Colonic mucosa (tissue), 4 donors: ENCODE measurements around the gene CPNE6. TPM values are rescaled to one million over a fixed set of nuclear protein-coding genes. Genes with fewer than 3 reads are reported as not detected.

ENCODE experiments used
- DNase-seq: peaks from one replicate; pipeline ENCODE4 v3.0.0-alpha.2; 2020
- H3K27ac ChIP-seq: fragments of 200-600 bp; one replicate; pipeline ENCODE4 v1.8.0; 2021
- H3K27me3 ChIP-seq: fragments of 200-600 bp; one replicate; pipeline ENCODE4 v1.8.0; 2021
- H3K36me3 ChIP-seq: fragments of 200-600 bp; one replicate; pipeline ENCODE4 v1.8.0; 2021
- H3K4me1 ChIP-seq: fragments of 200-600 bp; one replicate; pipeline ENCODE4 v1.8.0; 2021; ENCODE audit warnings: mild to moderate bottlenecking
- H3K4me3 ChIP-seq: fragments of 200-600 bp; one replicate; pipeline ENCODE4 v1.8.0; 2021
- H3K9ac ChIP-seq, 2 donors: one replicate each; pipeline ENCODE4 v1.7.0; 2013; ENCODE audit warnings: control low read depth in 2 of 2, low read depth in 2 of 2, low read length in 2 of 2
- H3K9me3 ChIP-seq: fragments of 200-600 bp; one replicate; pipeline ENCODE4 v1.8.0; 2021
- intact Hi-C: fragments of 100-400 bp; cut with DNase I; formaldehyde crosslinking; loops from one replicate; pipeline ENCODE4 v1.14.1; 2022
- total RNA-seq, 2 donors: library from RNA; stranded (reverse); fragmentation: NEBNext Ultra II Directional in 1 of 2; extraction: Animal tissue kit (Norgen Biotek cat#: 25700) in 1 of 2; gene quantifications; one replicate each; pipeline ENCODE4 v1.2.1, GENCODE V29; 2021
- TF ChIP-seq, protein P1 (sequence below): fragments of 200-600 bp; IDR thresholded peaks from one replicate; pipeline ENCODE4 v1.8.0; 2022; ENCODE audit warnings: antibody characterized with exemption, mild to moderate bottlenecking
- donor health status: healthy.
- donor health status: DM: no; HTN: no; CAD: no.
- donor health status: DM: no; HTN: no; CAD: no.

The CPNE6 gene
- total RNA-seq, 2 donors from 2014 or later, result 0.45 TPM; not detected in 1

- H3K27ac ChIP-seq, result no peak overlapping the region
- TF ChIP-seq, protein P1, sequence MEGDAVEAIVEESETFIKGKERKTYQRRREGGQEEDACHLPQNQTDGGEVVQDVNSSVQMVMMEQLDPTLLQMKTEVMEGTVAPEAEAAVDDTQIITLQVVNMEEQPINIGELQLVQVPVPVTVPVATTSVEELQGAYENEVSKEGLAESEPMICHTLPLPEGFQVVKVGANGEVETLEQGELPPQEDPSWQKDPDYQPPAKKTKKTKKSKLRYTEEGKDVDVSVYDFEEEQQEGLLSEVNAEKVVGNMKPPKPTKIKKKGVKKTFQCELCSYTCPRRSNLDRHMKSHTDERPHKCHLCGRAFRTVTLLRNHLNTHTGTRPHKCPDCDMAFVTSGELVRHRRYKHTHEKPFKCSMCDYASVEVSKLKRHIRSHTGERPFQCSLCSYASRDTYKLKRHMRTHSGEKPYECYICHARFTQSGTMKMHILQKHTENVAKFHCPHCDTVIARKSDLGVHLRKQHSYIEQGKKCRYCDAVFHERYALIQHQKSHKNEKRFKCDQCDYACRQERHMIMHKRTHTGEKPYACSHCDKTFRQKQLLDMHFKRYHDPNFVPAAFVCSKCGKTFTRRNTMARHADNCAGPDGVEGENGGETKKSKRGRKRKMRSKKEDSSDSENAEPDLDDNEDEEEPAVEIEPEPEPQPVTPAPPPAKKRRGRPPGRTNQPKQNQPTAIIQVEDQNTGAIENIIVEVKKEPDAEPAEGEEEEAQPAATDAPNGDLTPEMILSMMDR, result no peak
- peaks cover 17% of the 10 kb centered on the region for H3K36me3 ChIP-seq
- H3K4me1 ChIP-seq, result no peaks in the 10 kb centered on the region
- H3K27me3 ChIP-seq, result no peaks in the 10 kb centered on the region
- no peak overlapping the region for H3K4me3 ChIP-seq
- no peak overlapping the region for H3K9ac ChIP-seq
- intact Hi-C loops, result no loop called here
- no peak for DNase-seq
- no peaks in the 10 kb centered on the region for H3K9me3 ChIP-seq
Observed at GRCh38 chr14:24122898-24123297, 51.5 kb downstream of the CPNE6 start.

GRCh38 chr14:24123424-24124417 is 52.4 kb downstream of the CPNE6 start:
- Histone ChIP-seq H3K9ac (no peak overlapping the region), H3K4me3 (no peak overlapping the region), H3K9me3 (no peaks in the 10 kb centered on the region), H3K27ac (no peak overlapping the region), H3K27me3 (no peaks in the 10 kb centered on the region), H3K4me1 (no peaks in the 10 kb centered on the region), H3K36me3 (peaks cover 11% of the 10 kb centered on the region)
- intact Hi-C loops, result no loop called here
- no peak for DNase-seq
- TF ChIP-seq, protein P1, result no peak

DNA sequence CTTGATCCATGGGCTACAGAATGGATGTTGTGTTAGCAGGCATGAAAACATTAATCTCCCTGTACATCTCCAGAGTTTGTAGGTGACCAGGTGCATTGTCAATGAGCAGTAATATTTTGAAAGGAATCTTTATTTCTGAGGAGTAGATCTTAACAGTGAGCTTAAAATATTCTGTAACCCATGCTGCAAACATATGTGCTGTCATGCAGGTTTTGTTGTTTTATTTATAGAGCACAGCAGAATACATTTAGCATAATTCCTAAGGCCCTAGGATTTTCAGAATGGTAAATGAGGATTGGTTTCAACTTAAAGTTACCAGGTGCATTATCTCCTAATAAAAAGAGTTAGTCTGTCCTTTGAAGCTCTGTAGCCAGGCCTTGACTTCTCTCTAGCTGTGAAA is 55.6 kb downstream of the CPNE6 start:
- DNase-seq, result no peak
- intact Hi-C loops, result no loop called here
- TF ChIP-seq, protein P1, result no peak
- H3K9ac ChIP-seq, result no peak overlapping the region
- no peaks in the 10 kb centered on the region for H3K9me3 ChIP-seq
- no peaks in the 10 kb centered on the region for H3K4me1 ChIP-seq
- H3K36me3 ChIP-seq, result no peaks in the 10 kb centered on the region
- no peak overlapping the region for H3K27ac ChIP-seq
- H3K4me3 ChIP-seq, result no peak overlapping the region
- H3K27me3 ChIP-seq, result no peaks in the 10 kb centered on the region

GRCh38 chr14:24127673-24128072 is 56.3 kb downstream of the CPNE6 start:
- Histone ChIP-seq H3K4me3 (no peak overlapping the region), H3K36me3 (no peaks in the 10 kb centered on the region), H3K9ac (no peak overlapping the region), H3K4me1 (no peaks in the 10 kb centered on the region), H3K27me3 (no peaks in the 10 kb centered on the region), H3K9me3 (no peaks in the 10 kb centered on the region), H3K27ac (no peak overlapping the region)
- TF ChIP-seq, protein P1, result no peak
- intact Hi-C loops, result no loop called here
- DNase-seq, result no peak

Other genes with a start within 250 kb of the CPNE6 start
- gene DHRS4, start 117.8 kb upstream of the CPNE6 start, total RNA-seq, result 10 to 100 TPM; 34.0 to 74.4 TPM
- gene DHRS4L2, start 82.6 kb upstream of the CPNE6 start, total RNA-seq, result 10 to 100 TPM; 32.5 to 43.8 TPM
- gene CARMIL3, start 19.6 kb upstream of the CPNE6 start, total RNA-seq, result 1 to 10 TPM in 1 of 2 donors, under 1 TPM in 1; 0.29 to 2.1 TPM
- 100 to 1,000 TPM; 133 to 173 TPM for gene PCK2, start 22.7 kb downstream of the CPNE6 start, total RNA-seq
- 100 to 1,000 TPM in 1 of 2 donors, 10 to 100 TPM in 1; 89.2 to 106 TPM for gene DCAF11, start 43.2 kb downstream of the CPNE6 start, total RNA-seq
- 1 to 10 TPM in 1 of 2 donors, under 1 TPM in 1; 0.88 to 2.7 TPM for gene NRL, start 43.4 kb downstream of the CPNE6 start, total RNA-seq
- 1 to 10 TPM in 1 of 2 donors, under 1 TPM in 1; 0.85 to 1.5 TPM for gene FITM1, start 59.1 kb downstream of the CPNE6 start, total RNA-seq
- 100 to 1,000 TPM; 199 to 235 TPM for gene PSME1, start 64.6 kb downstream of the CPNE6 start, total RNA-seq
- 10 to 100 TPM; 21.1 to 49.6 TPM for gene EMC9, start 70.0 kb downstream of the CPNE6 start, total RNA-seq
- gene PSME2, start 75.0 kb downstream of the CPNE6 start, total RNA-seq, result 100 to 1,000 TPM; 151 to 320 TPM
- 10 to 100 TPM; 36.1 to 70.4 TPM for gene RNF31, start 75.9 kb downstream of the CPNE6 start, total RNA-seq
- gene IRF9, start 89.7 kb downstream of the CPNE6 start, total RNA-seq, result 10 to 100 TPM; 54.4 to 57.5 TPM
- 1 to 10 TPM; 5.1 TPM for gene REC8, start 100.5 kb downstream of the CPNE6 start, total RNA-seq
- gene IPO4, start 117.3 kb downstream of the CPNE6 start, total RNA-seq, result 10 to 100 TPM; 19.3 to 78.2 TPM
- gene TM9SF1, start 123.9 kb downstream of the CPNE6 start, total RNA-seq, result 10 to 100 TPM; 58.8 to 65.6 TPM
- gene TSSK4, start 134.1 kb downstream of the CPNE6 start, total RNA-seq, result under 1 TPM; 0.19 to 0.49 TPM
- 10 to 100 TPM; 47.8 to 48.0 TPM for gene CHMP4A, start 141.9 kb downstream of the CPNE6 start, total RNA-seq
- gene MDP1, start 144.5 kb downstream of the CPNE6 start, total RNA-seq, result 10 to 100 TPM in 1 of 2 donors, 1 to 10 TPM in 1; 8.2 to 10.9 TPM
- 100 to 1,000 TPM; 126 to 150 TPM for gene NEDD8, start 160.8 kb downstream of the CPNE6 start, total RNA-seq
- 10 to 100 TPM; 57.9 to 68.1 TPM for gene GMPR2, start 161.4 kb downstream of the CPNE6 start, total RNA-seq
- 10 to 100 TPM; 45.5 to 45.7 TPM for gene TINF2, start 171.1 kb downstream of the CPNE6 start, total RNA-seq
- gene TGM1, start 191.6 kb downstream of the CPNE6 start, total RNA-seq, result 1 to 10 TPM in 1 of 2 donors, under 1 TPM in 1; 0.40 to 3.9 TPM
- gene RABGGTA, start 200.0 kb downstream of the CPNE6 start, total RNA-seq, result 10 to 100 TPM; 37.3 to 38.3 TPM
- gene DHRS1, start 228.2 kb downstream of the CPNE6 start, total RNA-seq, result 10 to 100 TPM; 38.0 to 42.4 TPM
- 10 to 100 TPM; 23.8 to 49.8 TPM for gene NOP9, start 228.3 kb downstream of the CPNE6 start, total RNA-seq
- gene CIDEB, start 236.4 kb downstream of the CPNE6 start, total RNA-seq, result 10 to 100 TPM in 1 of 2 donors, 1 to 10 TPM in 1; 7.7 to 12.9 TPM
- 1 to 10 TPM; 2.7 to 7.8 TPM for gene LTB4R2, start 238.6 kb downstream of the CPNE6 start, total RNA-seq
- gene LTB4R, start 239.9 kb downstream of the CPNE6 start, total RNA-seq, result 1 to 10 TPM; 1.5 to 4.0 TPM